ENCODE results near the gene XG. TPM values are rescaled to one million over a fixed set of nuclear protein-coding genes. Genes with fewer than 3 reads are reported as not detected.
A peak's percentile ranks its signal among the peaks of the same experiment; 100 is the strongest.

XG gene
- total and polyA plus RNA-seq, 2 donors from 2014 or later, result 0.43 to 0.50 TPM

- no peak for DNase-seq
- Histone ChIP-seq H3K4me1 (ENCODE audit: control insufficient read depth in 2 of 3, insufficient read depth in 2 of 3, low read depth in 1 of 3, low read length in 3 of 3) (no peaks in the 10 kb centered on the region), H3K27ac (ENCODE audit: low read depth in 2 of 2, low read length in 2 of 2) (no peak overlapping the region), H3K36me3 (ENCODE audit: control insufficient read depth in 2 of 3, insufficient read depth in 3 of 3, low read length in 3 of 3) (no peaks in the 10 kb centered on the region), H3K9me3 (ENCODE audit: control insufficient read depth in 2 of 3, insufficient read depth in 1 of 3, low read length in 3 of 3) (no peaks in the 10 kb centered on the region), H3K27me3 (ENCODE audit: control insufficient read depth, insufficient read depth, low read length) (no peaks in the 10 kb centered on the region), H3K9ac (ENCODE audit: low read length in 3 of 3) (no peak overlapping the region), H3K4me3 (ENCODE audit: low read length in 3 of 3) (no peak overlapping the region)
- TF ChIP-seq CTCF (IDR thresholded peaks at IDR 0.05; ENCODE audit: borderline replicate concordance, extremely low read depth, insufficient read depth), result no peak
- FAIRE-seq, result no peak
- intact Hi-C loops (cut with DNase I), result no loop called here
Measured at GRCh38 chrX:2765549-2765830, 13.7 kb downstream of the XG start.

- Histone ChIP-seq H3K9ac (ENCODE audit: low read length in 3 of 3) (no peak overlapping the region), H3K27me3 (ENCODE audit: control insufficient read depth, insufficient read depth, low read length) (no peaks in the 10 kb centered on the region), H3K4me1 (ENCODE audit: control insufficient read depth in 2 of 3, insufficient read depth in 2 of 3, low read depth in 1 of 3, low read length in 3 of 3) (no peaks in the 10 kb centered on the region), H3K4me3 (ENCODE audit: low read length in 3 of 3) (no peak overlapping the region), H3K9me3 (ENCODE audit: control insufficient read depth in 2 of 3, insufficient read depth in 1 of 3, low read length in 3 of 3) (no peaks in the 10 kb centered on the region), H3K36me3 (ENCODE audit: control insufficient read depth in 2 of 3, insufficient read depth in 3 of 3, low read length in 3 of 3) (no peaks in the 10 kb centered on the region), H3K27ac (ENCODE audit: low read depth in 2 of 2, low read length in 2 of 2) (no peak overlapping the region)
- FAIRE-seq, result no peak
- DNase-seq, result no peak
- intact Hi-C loops (cut with DNase I), result no loop called here
- no peak for TF ChIP-seq CTCF (IDR thresholded peaks at IDR 0.05; ENCODE audit: borderline replicate concordance, extremely low read depth, insufficient read depth)
Measured at GRCh38 chrX:2766906-2767305, 15.1 kb downstream of the XG start.

GRCh38 chrX:2767631-2768455, 16.0 kb downstream of the XG start:
- FAIRE-seq (no peak), DNase-seq (peak in 1 of 5 donors; percentile 38)
- no peaks in the 10 kb centered on the region for H3K27me3 ChIP-seq (ENCODE audit: control insufficient read depth, insufficient read depth, low read length)
- H3K4me1 ChIP-seq (ENCODE audit: control insufficient read depth in 2 of 3, insufficient read depth in 2 of 3, low read depth in 1 of 3, low read length in 3 of 3), result no peaks in the 10 kb centered on the region
- no peak overlapping the region for H3K27ac ChIP-seq (ENCODE audit: low read depth in 2 of 2, low read length in 2 of 2)
- no peaks in the 10 kb centered on the region for H3K9me3 ChIP-seq (ENCODE audit: control insufficient read depth in 2 of 3, insufficient read depth in 1 of 3, low read length in 3 of 3)
- H3K9ac ChIP-seq (ENCODE audit: low read length in 3 of 3), result no peak overlapping the region
- intact Hi-C loops (cut with DNase I), result no loop called here
- no peak for TF ChIP-seq CTCF (IDR thresholded peaks at IDR 0.05; ENCODE audit: borderline replicate concordance, extremely low read depth, insufficient read depth)
- H3K36me3 ChIP-seq (ENCODE audit: control insufficient read depth in 2 of 3, insufficient read depth in 3 of 3, low read length in 3 of 3), result no peaks in the 10 kb centered on the region
- no peak overlapping the region for H3K4me3 ChIP-seq (ENCODE audit: low read length in 3 of 3)

- no peak overlapping the region for H3K9ac ChIP-seq (ENCODE audit: low read length in 3 of 3)
- DNase-seq (no peak), FAIRE-seq (no peak)
Measured at GRCh38 chrX:2769615-2770014, 17.8 kb downstream of the XG start.

More at GRCh38 chrX:2769615-2770014, 17.8 kb downstream of the XG start:
- Histone ChIP-seq H3K27ac (ENCODE audit: low read depth in 2 of 2, low read length in 2 of 2) (no peak overlapping the region), H3K4me3 (ENCODE audit: low read length in 3 of 3) (no peak overlapping the region), H3K27me3 (ENCODE audit: control insufficient read depth, insufficient read depth, low read length) (no peaks in the 10 kb centered on the region), H3K4me1 (ENCODE audit: control insufficient read depth in 2 of 3, insufficient read depth in 2 of 3, low read depth in 1 of 3, low read length in 3 of 3) (no peaks in the 10 kb centered on the region), H3K36me3 (ENCODE audit: control insufficient read depth in 2 of 3, insufficient read depth in 3 of 3, low read length in 3 of 3) (no peaks in the 10 kb centered on the region), H3K9me3 (ENCODE audit: control insufficient read depth in 2 of 3, insufficient read depth in 1 of 3, low read length in 3 of 3) (peaks cover 0 to 2% (median 0%) of the 10 kb centered on the region in 3 donors)
- no peak for TF ChIP-seq CTCF (IDR thresholded peaks at IDR 0.05; ENCODE audit: borderline replicate concordance, extremely low read depth, insufficient read depth)
- intact Hi-C loops (cut with DNase I), result no loop called here
